ENCODE measurements around the gene DAB2.

DNA sequence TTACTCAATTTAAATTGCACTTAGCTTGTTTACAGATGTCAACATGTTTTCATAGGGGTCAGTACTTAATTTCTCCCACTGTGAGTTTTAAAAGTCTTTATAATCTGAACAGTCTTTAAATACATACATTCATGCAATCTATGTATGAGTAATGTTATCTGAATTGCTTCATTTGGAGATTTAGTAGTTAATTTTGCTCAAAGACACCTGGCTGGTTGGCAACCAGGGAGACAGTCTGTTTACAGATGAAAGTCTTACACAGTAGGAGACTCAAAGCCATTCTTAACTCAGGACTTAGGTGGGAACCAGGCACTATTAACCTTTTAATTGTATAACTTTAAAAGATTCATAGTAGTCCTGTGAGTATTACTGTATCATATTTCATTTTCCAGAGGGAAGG is 29.3 kb downstream of the DAB2 start:
- TF ChIP-seq, protein P1, sequence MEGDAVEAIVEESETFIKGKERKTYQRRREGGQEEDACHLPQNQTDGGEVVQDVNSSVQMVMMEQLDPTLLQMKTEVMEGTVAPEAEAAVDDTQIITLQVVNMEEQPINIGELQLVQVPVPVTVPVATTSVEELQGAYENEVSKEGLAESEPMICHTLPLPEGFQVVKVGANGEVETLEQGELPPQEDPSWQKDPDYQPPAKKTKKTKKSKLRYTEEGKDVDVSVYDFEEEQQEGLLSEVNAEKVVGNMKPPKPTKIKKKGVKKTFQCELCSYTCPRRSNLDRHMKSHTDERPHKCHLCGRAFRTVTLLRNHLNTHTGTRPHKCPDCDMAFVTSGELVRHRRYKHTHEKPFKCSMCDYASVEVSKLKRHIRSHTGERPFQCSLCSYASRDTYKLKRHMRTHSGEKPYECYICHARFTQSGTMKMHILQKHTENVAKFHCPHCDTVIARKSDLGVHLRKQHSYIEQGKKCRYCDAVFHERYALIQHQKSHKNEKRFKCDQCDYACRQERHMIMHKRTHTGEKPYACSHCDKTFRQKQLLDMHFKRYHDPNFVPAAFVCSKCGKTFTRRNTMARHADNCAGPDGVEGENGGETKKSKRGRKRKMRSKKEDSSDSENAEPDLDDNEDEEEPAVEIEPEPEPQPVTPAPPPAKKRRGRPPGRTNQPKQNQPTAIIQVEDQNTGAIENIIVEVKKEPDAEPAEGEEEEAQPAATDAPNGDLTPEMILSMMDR (IDR thresholded peaks at IDR 0.05): no peak
- TF ChIP-seq POLR2A (IDR thresholded peaks at IDR 0.05): no peak

Data from thyroid gland (tissue), 4 donors.